Lung (tissue), 12 donors: ENCODE data around the gene ZFAND3. TPM values are rescaled to one million over a fixed set of nuclear protein-coding genes. Genes with fewer than 3 reads are reported as not detected.
"Not testable (repeated sequence)": the region's sequence is repeated elsewhere in the genome, so short reads cannot be mapped to it uniquely, and the experiment has no call there.

Source experiments
- ATAC-seq: fragments of 200-7000 bp; cut with Tn5 transposase; one replicate; pipeline ENCODE4 v1.9.1; 2020; ENCODE audit warnings: moderate number of reproducible peaks; ENCODE audit not compliant: insufficient read depth, low FRiP score
- DNase-seq, 3 donors: peaks; one replicate each; pipeline ENCODE4 v3.0.0-alpha.2; 2013 to 2017
- H3K27ac ChIP-seq, 2 donors: one replicate each; pipeline ENCODE4 v1.5.1; 2013; ENCODE audit warnings: mild to moderate bottlenecking in 2 of 2, moderate library complexity in 2 of 2, control low read depth in 1 of 2, inconsistent platforms in 1 of 2, low read depth in 1 of 2, low read length in 1 of 2
- H3K27me3 ChIP-seq, 3 donors: one replicate each; pipeline ENCODE4 v1.5.1; 2013; ENCODE audit warnings: low read length in 2 of 3; ENCODE audit not compliant: control insufficient read depth in 3 of 3, insufficient read depth in 3 of 3
- H3K36me3 ChIP-seq, 4 donors: one replicate each; pipeline ENCODE4 v1.5.1; 2013; ENCODE audit warnings: low read length in 4 of 4, mild to moderate bottlenecking in 1 of 4, moderate library complexity in 1 of 4; ENCODE audit not compliant: control insufficient read depth in 4 of 4, insufficient read depth in 4 of 4
- H3K4me1 ChIP-seq, 5 donors: one replicate each; pipeline ENCODE4 v1.5.1; 2013; ENCODE audit warnings: low read length in 5 of 5, mild to moderate bottlenecking in 2 of 5, moderate library complexity in 1 of 5; ENCODE audit not compliant: control insufficient read depth in 5 of 5, insufficient read depth in 5 of 5
- H3K4me3 ChIP-seq: one replicate; pipeline ENCODE4 v1.5.1; 2013; ENCODE audit warnings: mild to moderate bottlenecking, control low read depth, moderate library complexity
- H3K9ac ChIP-seq, 2 donors: one replicate each; pipeline ENCODE4 v1.5.1; 2013; ENCODE audit warnings: low read length in 2 of 2, control low read depth in 1 of 2; ENCODE audit not compliant: insufficient read depth in 1 of 2
- H3K9me3 ChIP-seq, 4 donors: one replicate each; pipeline ENCODE4 v1.5.1; 2013; ENCODE audit warnings: low read length in 3 of 4, mild to moderate bottlenecking in 1 of 4, moderate library complexity in 1 of 4; ENCODE audit not compliant: control insufficient read depth in 4 of 4, insufficient read depth in 3 of 4
- WGBS, 2 donors: extraction: QIAGEN DNeasy Blood & Tissue Kit; methylation state at CpG; one replicate each; pipeline ENCODE4 v1.1.7; 2013; 5-methylcytosine and 5-hydroxymethylcytosine counted together
- polyA plus RNA-seq, 2 donors: library from polyadenylated mRNA; stranded (reverse); fragments of 200-250 nt; gene quantifications; one replicate each; pipeline ENCODE4 v1.2.1, GENCODE V29; 2013
- total RNA-seq, 2 donors: library from RNA; depleted of rRNA in 1 of 2; stranded (reverse); fragments of >200 nt in 1 of 2; gene quantifications; one replicate each; pipeline ENCODE4 v1.2.1, GENCODE V29; 2014 to 2021
- TF ChIP-seq, protein P1 (sequence below): IDR thresholded peaks from 2 replicates; pipeline ENCODE4 v1.5.1; 2012; ENCODE audit warnings: mild to moderate bottlenecking; ENCODE audit errors: control extremely low read depth, extremely low read depth
- donor health status: control.
- donor health status: control.
- donor health status: Bipolar disorder and iron deficiency.
- donor health status: healthy.
- donor health status: DM: yes; HTN: yes; CAD: no.

The ZFAND3 gene
- total and polyA plus RNA-seq, 4 donors, result 27.6 to 63.6 (median 51.3) TPM

- TF ChIP-seq, protein P1, sequence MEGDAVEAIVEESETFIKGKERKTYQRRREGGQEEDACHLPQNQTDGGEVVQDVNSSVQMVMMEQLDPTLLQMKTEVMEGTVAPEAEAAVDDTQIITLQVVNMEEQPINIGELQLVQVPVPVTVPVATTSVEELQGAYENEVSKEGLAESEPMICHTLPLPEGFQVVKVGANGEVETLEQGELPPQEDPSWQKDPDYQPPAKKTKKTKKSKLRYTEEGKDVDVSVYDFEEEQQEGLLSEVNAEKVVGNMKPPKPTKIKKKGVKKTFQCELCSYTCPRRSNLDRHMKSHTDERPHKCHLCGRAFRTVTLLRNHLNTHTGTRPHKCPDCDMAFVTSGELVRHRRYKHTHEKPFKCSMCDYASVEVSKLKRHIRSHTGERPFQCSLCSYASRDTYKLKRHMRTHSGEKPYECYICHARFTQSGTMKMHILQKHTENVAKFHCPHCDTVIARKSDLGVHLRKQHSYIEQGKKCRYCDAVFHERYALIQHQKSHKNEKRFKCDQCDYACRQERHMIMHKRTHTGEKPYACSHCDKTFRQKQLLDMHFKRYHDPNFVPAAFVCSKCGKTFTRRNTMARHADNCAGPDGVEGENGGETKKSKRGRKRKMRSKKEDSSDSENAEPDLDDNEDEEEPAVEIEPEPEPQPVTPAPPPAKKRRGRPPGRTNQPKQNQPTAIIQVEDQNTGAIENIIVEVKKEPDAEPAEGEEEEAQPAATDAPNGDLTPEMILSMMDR, result no peak
- DNase-seq (no peak), ATAC-seq (no peak)
- no peak overlapping the region for H3K4me3 ChIP-seq
- H3K9ac ChIP-seq, result no peak overlapping the region
- peaks cover 0 to 16% (median 0%) of the 10 kb centered on the region in 5 donors for H3K4me1 ChIP-seq
- H3K9me3 ChIP-seq, result no peaks in the 10 kb centered on the region
- WGBS, 2 donors, result 48 to 57% methylated on average over 5 of the region's 5 CpGs
- H3K36me3 ChIP-seq, result no peaks in the 10 kb centered on the region
- H3K27me3 ChIP-seq, result no peaks in the 10 kb centered on the region
- no peak overlapping the region for H3K27ac ChIP-seq
These were observed 137.3 kb downstream of the ZFAND3 start for GRCh38 chr6:37956711-37957275.

DNA sequence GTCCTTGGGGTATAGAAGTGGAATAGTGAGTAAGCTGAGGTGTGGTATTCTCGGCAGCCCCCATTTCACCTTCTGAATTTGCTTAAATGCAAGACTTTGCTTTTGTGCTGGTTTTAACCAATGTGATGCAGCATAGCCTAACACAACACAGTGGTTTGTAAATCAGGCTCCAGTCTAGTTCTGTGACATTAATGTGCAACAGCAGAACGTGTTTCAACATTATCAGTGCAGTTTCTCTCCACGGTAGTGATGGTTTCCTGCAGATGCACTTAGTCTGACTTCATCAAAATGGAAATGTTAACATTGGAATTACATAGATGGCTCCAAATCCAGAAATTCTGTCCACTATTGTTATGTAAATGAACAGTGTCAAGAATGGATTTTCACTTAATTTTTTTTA lies 139.5 kb downstream of the ZFAND3 start:
- Histone ChIP-seq H3K9me3 (peaks cover 0 to 3% (median 0%) of the 10 kb centered on the region in 4 donors), H3K36me3 (peaks cover 0 to 2% (median 0%) of the 10 kb centered on the region in 4 donors), H3K27me3 (no peaks in the 10 kb centered on the region), H3K4me1 (peaks cover 0 to 12% (median 0%) of the 10 kb centered on the region in 5 donors), H3K4me3 (no peak overlapping the region), H3K9ac (no peak overlapping the region), H3K27ac (no peak overlapping the region)
- 51 to 85% methylated on average over 3 of the region's 3 CpGs for WGBS, 2 donors
- ATAC-seq, result no peak
- TF ChIP-seq, protein P1, result no peak
- DNase-seq, result no peak

DNA sequence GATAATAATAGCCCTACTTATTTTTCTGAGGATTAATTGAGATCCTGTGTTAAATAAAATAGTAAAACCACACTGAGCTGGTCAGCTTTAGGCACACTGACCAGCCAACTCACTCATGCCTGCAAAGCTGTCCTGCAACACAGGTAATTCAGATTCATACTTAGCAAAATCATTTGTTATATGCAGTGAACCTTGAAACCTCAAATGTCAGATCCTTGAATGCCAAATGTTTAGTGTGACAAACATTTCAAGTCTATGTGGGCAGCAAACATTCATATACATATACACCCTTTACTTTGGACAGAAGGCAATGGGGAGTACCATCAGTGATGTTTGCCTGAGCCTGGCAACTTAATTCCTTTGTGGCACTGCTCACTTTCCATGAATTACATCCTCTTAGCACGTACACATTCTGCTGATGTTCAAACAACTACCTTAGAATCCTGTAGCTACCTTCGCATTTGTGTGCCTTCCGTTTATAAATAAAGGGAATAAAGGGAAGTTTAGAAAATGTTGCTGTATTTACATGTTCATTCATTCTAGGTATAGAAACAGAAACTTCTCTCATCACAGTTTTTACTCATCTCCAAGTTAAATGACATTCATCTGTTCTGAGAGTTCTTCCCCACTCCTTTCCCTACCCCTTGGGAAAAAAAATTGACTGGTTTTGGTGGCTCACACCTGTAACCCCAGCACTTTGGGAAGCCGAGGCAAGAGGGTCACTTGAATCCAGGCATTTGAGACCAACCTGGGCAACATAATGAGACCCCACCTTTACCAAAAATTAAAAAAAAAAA lies 140.8 kb downstream of the ZFAND3 start:
- ATAC-seq, result no peak
- H3K27ac ChIP-seq, result no peak overlapping the region
- no peak for DNase-seq
- H3K9ac ChIP-seq, result no peak overlapping the region
- TF ChIP-seq, protein P1, result no peak
- H3K4me3 ChIP-seq, result no peak overlapping the region
- H3K36me3 ChIP-seq, result peaks cover 0 to 2% (median 0%) of the 10 kb centered on the region in 4 donors
- peaks cover 0 to 3% (median 0%) of the 10 kb centered on the region in 4 donors for H3K9me3 ChIP-seq
- H3K27me3 ChIP-seq, result no peaks in the 10 kb centered on the region
- 92 to 95% methylated on average over 4 of the region's 4 CpGs for WGBS, 2 donors
- peaks cover 0 to 11% (median 0%) of the 10 kb centered on the region in 5 donors for H3K4me1 ChIP-seq

GRCh38 chr6:37962481-37963080 lies 143.1 kb downstream of the ZFAND3 start:
- not testable (repeated sequence) for H3K27ac ChIP-seq, H3K36me3 ChIP-seq, DNase-seq, H3K27me3 ChIP-seq, H3K9ac ChIP-seq, H3K4me3 ChIP-seq, H3K4me1 ChIP-seq, ATAC-seq, H3K9me3 ChIP-seq
- WGBS, 2 donors, result 94 to 98% methylated on average over 17 of the region's 17 CpGs
